HCT116 (cell line): ENCODE results near the gene SMARCA4. TPM values are rescaled to one million over a fixed set of nuclear protein-coding genes. Genes with fewer than 3 reads are reported as not detected.
"Not testable (repeated sequence)": the region's sequence is repeated elsewhere in the genome, so short reads cannot be mapped to it uniquely, and the experiment has no call there.

Source experiments
- ATAC-seq: fragments of 200-7000 bp; cut with Tn5 transposase; 2 replicates; pipeline ENCODE4 v1.9.1; 2020; ENCODE audit warnings: mild to moderate bottlenecking, moderate library complexity
- BruUV-seq: library from RNA; stranded (reverse); fragments of 400-500 nt; replicated peaks from 2 replicates; lab custom pipeline; 2021; lab: Mats Ljungman, UMichigan
- CTCF ChIA-PET: fragments of 300-600 bp; sonication (Branson Sonifier 250); formaldehyde crosslinking; loops from one replicate; lab custom pipeline; 2021; ENCODE audit warnings: antibody characterized with exemption; lab: Charles Lee
- POLR2A ChIA-PET: fragments of 300-600, 350-600 bp; sonication (Branson Sonifier 250); formaldehyde crosslinking; loops from one replicate; lab custom pipeline; 2021; ENCODE audit warnings: antibody characterized with exemption; lab: Charles Lee
- RAD21 ChIA-PET, 2 experiments: fragments of 300-600 bp; sonication (Branson Sonifier 250); formaldehyde crosslinking; loops; one replicate each; lab custom pipeline; 2023; ENCODE audit warnings: low total read pairs in 2 of 2; ENCODE audit not compliant: uncharacterized antibody in 2 of 2, unreplicated experiment in 2 of 2, low non-redundant PET in 1 of 2; lab: Charles Lee
- DNase-seq: peaks from one replicate; pipeline ENCODE4 v3.0.0-alpha.2; 2010; ENCODE audit warnings: low read depth, low spot score
- H2AFZ ChIP-seq: fragments of 200-600 bp; shearing (Covaris generic), sonication (generic); 2 replicates; pipeline ENCODE4 v1.6.1; 2017; ENCODE audit warnings: low read depth, mixed run types, mixed read lengths, antibody characterized with exemption, low read length; ENCODE audit not compliant: poor library complexity, severe bottlenecking
- H3K27ac ChIP-seq: 2 replicates; pipeline ENCODE4 v1.5.1; 2012; ENCODE audit warnings: low read depth, low read length
- H3K27me3 ChIP-seq: fragments of 200-600 bp; sonication (generic); 2 replicates; pipeline ENCODE4 v1.6.1; 2016; ENCODE audit warnings: mixed run types, low read length, mixed read lengths; ENCODE audit not compliant: insufficient read depth
- H3K36me3 ChIP-seq, 2 experiments: fragments of 200-500 bp in 1 of 2; fragments of 200-600 bp in 1 of 2; sonication (Bioruptor generic) in 1 of 2; sonication (generic) in 1 of 2; 2 replicates each; pipeline versions ENCODE4 v1.5.1 to v1.6.1; 2014 to 2016; ENCODE audit warnings: low read length in 2 of 2, inconsistent platforms in 1 of 2, mixed read lengths in 1 of 2, mixed run types in 1 of 2; ENCODE audit not compliant: insufficient read depth in 2 of 2, control insufficient read depth in 1 of 2
- H3K4me1 ChIP-seq, 2 experiments: fragments of 200-600 bp in 1 of 2; sonication (generic) in 1 of 2; 2 replicates each; pipeline versions ENCODE4 v1.5.1 to v1.6.1; 2012 to 2017; ENCODE audit warnings: low read length in 2 of 2, inconsistent platforms in 1 of 2, mild to moderate bottlenecking in 1 of 2, mixed read lengths in 1 of 2, mixed run types in 1 of 2, moderate library complexity in 1 of 2; ENCODE audit not compliant: insufficient read depth in 2 of 2, control insufficient read depth in 1 of 2
- H3K4me2 ChIP-seq: fragments of 200-600 bp; sonication (generic); 2 replicates; pipeline ENCODE4 v1.6.1; 2017; ENCODE audit warnings: mixed run types, low read length, mixed read lengths
- H3K4me3 ChIP-seq, 2 experiments: fragments of 200-600 bp in 1 of 2; sonication (generic) in 1 of 2; replicated peaks in 1 of 2; 2 replicates each; pipeline ENCODE4 v1.5.1; 2011 to 2016; ENCODE audit warnings: low read length in 2 of 2, control low read depth in 1 of 2, low read depth in 1 of 2, mild to moderate bottlenecking in 1 of 2, mixed read lengths in 1 of 2, mixed run types in 1 of 2
- H3K79me2 ChIP-seq: fragments of 200-600 bp; sonication (generic); 2 replicates; pipeline ENCODE4 v1.6.1; 2017; ENCODE audit warnings: mild to moderate bottlenecking, mixed run types, low read length, moderate library complexity, mixed read lengths; ENCODE audit not compliant: insufficient read depth
- H3K9ac ChIP-seq: fragments of 200-600 bp; sonication (generic); 2 replicates; pipeline ENCODE4 v1.6.1; 2016; ENCODE audit warnings: low read length, mixed read lengths
- H3K9me2 ChIP-seq: fragments of 200-600 bp; sonication (generic), shearing (Covaris generic); 2 replicates; pipeline ENCODE4 v1.6.1; 2017; ENCODE audit warnings: mixed run types, mild to moderate bottlenecking, moderate library complexity; ENCODE audit not compliant: insufficient read depth
- H3K9me3 ChIP-seq, 2 experiments: fragments of 200-500 bp in 1 of 2; fragments of 200-600 bp in 1 of 2; sonication (Bioruptor generic) in 1 of 2; sonication (generic) in 1 of 2; 2 replicates each; pipeline ENCODE4 v1.6.1; 2014 to 2017; ENCODE audit warnings: low read length in 2 of 2, mixed read lengths in 2 of 2, inconsistent platforms in 1 of 2, low read depth in 1 of 2, mild to moderate bottlenecking in 1 of 2, mixed run types in 1 of 2, moderate library complexity in 1 of 2; ENCODE audit not compliant: control insufficient read depth in 1 of 2, insufficient read depth in 1 of 2
- H4K20me1 ChIP-seq: fragments of 200-600 bp; sonication (generic), shearing (Covaris generic); 2 replicates; pipeline ENCODE4 v1.6.1; 2017; ENCODE audit warnings: mixed run types, mild to moderate bottlenecking, moderate library complexity; ENCODE audit not compliant: insufficient read depth
- CBX3 ChIP-seq: IDR thresholded peaks from 2 replicates; pipeline ENCODE4 v1.6.1; 2012; ENCODE audit warnings: low read depth
- REST ChIP-seq: IDR thresholded peaks from 2 replicates; pipeline ENCODE4 v1.6.1; 2012; ENCODE audit warnings: low read depth
- intact Hi-C: fragments of 100-400 bp; cut with micrococcal nuclease; formaldehyde crosslinking; loops from 2 replicates; pipeline ENCODE4 v1.10.0; 2022
- total RNA-seq: library from RNA; stranded (reverse); gene quantifications from one replicate; pipeline ENCODE4 v1.2.1, GENCODE V29; 2021; ENCODE audit not compliant: unreplicated experiment
- TF ChIP-seq, protein P1 (sequence below): IDR thresholded peaks from 2 replicates; pipeline ENCODE4 v1.6.1; 2012

SMARCA4 gene
- total RNA-seq, 1 experiment from 2014 or later = 116 TPM

- H3K27me3 ChIP-seq, ATAC-seq, H3K9me3 ChIP-seq, H3K9me2 ChIP-seq, H3K4me3 ChIP-seq, CTCF ChIA-PET, H4K20me1 ChIP-seq, POLR2A ChIA-PET, H2AFZ ChIP-seq, DNase-seq, H3K9ac ChIP-seq, H3K4me2 ChIP-seq, BruUV-seq, RAD21 ChIA-PET, H3K27ac ChIP-seq: not testable (repeated sequence)
- peaks cover 95% of the 10 kb centered on the region for H3K79me2 ChIP-seq
- peaks cover 40 to 52% of the 10 kb centered on the region in 2 experiments for H3K4me1 ChIP-seq
- intact Hi-C loops = loop anchor here (5.0 kb wide), 1 partner anchor 160 kb away; no protein-coding TSS in a partner anchor
- H3K36me3 ChIP-seq = peaks cover 25 to 38% of the 10 kb centered on the region in 2 experiments; a peak in 3 of 4 replicates
Measured at GRCh38 chr19:11097367-11097766, 136.5 kb downstream of the SMARCA4 start.

- ChIA-PET RAD21 (no interaction called here), POLR2A (no interaction called here), CTCF (no interaction called here)
- DNase-seq (no peak), ATAC-seq (no peak)
- H3K9me3 ChIP-seq = no peaks in the 10 kb centered on the region
- no peaks in the 10 kb centered on the region for H3K9me2 ChIP-seq
- no TSS peak for BruUV-seq
- TF ChIP-seq, protein P1, sequence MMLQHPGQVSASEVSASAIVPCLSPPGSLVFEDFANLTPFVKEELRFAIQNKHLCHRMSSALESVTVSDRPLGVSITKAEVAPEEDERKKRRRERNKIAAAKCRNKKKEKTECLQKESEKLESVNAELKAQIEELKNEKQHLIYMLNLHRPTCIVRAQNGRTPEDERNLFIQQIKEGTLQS = no peak
- TF ChIP-seq CBX3 (no peak), REST (no peak)
- no peak overlapping the region for H3K4me2 ChIP-seq
- H3K27ac ChIP-seq = no peak overlapping the region
- H3K4me1 ChIP-seq = peaks cover 31 to 48% of the 10 kb centered on the region in 2 experiments
- H3K9ac ChIP-seq = no peak overlapping the region
- no peak overlapping the region for H3K4me3 ChIP-seq
- H3K79me2 ChIP-seq = peaks cover 95% of the 10 kb centered on the region
- no peak overlapping the region for H2AFZ ChIP-seq
- H3K36me3 ChIP-seq = peaks cover 31 to 48% of the 10 kb centered on the region in 2 experiments
- intact Hi-C loops = loop anchor here (5.0 kb wide), 1 partner anchor 161 kb away; no protein-coding TSS in a partner anchor
- no peaks in the 10 kb centered on the region for H3K27me3 ChIP-seq
- no peaks in the 10 kb centered on the region for H4K20me1 ChIP-seq
Measured at GRCh38 chr19:11098327-11098726, 137.5 kb downstream of the SMARCA4 start.
